G401.6 (cell line): ENCODE results near the gene CACNB1.

Experiments used
- FAIRE-seq: peaks from 2 replicates; lab custom pipeline; 2012; peaks lifted over from hg19 to GRCh38; lab: Jason Lieb, UNC

Gene CACNB1

DNA sequence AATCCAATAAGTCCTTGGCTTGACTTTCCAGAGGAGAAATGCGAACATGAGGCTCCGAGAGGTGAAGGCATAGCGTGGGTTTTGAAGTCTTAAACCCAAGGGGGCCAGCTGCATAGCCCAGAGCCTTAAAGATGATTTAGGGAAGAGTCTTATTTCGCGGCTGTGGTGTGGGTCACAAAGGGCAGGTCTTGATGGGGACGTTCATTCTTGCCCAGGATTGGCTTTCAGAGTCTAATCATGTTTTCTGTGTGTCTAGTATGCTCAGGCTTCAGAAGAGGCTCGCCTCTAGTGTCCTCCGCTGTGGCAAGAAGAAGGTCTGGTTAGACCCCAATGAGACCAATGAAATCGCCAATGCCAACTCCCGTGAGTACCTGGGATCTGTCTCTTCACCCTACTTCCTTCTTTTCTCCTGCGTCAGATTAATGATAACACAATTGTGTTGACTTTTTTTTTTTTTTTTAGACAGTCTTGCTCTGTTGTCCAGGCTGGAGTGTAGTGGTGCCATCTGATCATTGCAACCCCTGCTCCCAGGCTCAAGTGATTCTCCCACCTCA is 3.6 kb upstream of the CACNB1 start:
- no peak for FAIRE-seq

DNA sequence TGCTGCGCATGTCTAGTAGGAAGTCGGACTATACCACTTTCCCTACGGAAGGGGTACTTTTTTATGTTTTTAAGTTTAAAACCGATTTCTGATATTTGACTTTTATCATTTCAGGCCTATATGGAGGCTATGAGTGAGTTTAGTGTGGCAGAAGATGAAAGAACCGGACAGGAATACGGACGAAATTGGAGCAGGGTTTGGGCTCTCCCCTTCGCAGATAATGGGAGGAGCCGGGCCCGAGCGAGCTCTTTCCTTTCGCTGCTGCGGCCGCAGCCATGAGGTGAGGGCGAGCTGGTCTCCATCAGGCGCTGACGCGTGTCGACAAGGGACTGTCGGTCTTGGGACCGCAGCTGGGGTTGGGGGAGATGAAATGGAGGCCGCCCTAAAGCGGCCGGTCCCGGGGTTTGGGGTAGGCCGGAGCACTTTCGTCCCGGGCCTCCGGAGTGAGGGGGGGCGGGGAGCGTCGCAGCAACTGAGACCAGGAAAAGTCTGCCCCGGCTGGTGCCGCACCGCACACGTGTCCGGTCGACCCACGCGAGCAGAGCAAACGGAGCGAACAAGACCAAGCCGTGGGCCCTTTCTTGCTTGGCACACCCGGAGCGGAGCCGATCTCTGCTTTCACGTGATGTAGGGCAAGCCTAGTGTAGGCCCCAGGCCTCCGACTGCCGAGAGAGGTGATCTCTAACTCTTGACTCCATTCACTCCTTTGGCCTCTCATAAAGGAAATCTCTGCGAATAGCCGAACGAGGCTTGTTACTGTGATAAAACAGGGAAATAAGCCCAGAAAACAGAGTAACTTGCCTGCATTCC is 2.8 kb upstream of the CACNB1 start, which contains the start of gene RPL19:
TSS of gene RPL19 (plus strand) at position 214 of the 810 bp plus-strand sequence. CDS start at position 276, 62 bp downstream.
- no peak for FAIRE-seq

DNA sequence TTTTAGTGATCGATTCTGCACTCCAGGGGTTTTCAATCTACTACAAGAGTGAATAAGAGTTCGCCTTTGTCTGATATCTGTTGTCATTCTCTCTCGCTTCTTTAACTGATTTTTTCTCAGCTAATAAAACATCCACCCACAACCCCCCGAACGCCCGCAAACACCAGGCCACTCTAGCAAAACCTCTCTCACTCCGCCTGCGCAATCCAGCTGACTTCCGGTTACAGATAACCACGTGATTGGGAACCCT is 2.3 kb upstream of the CACNB1 start:
- peak; percentile 93 for FAIRE-seq

DNA sequence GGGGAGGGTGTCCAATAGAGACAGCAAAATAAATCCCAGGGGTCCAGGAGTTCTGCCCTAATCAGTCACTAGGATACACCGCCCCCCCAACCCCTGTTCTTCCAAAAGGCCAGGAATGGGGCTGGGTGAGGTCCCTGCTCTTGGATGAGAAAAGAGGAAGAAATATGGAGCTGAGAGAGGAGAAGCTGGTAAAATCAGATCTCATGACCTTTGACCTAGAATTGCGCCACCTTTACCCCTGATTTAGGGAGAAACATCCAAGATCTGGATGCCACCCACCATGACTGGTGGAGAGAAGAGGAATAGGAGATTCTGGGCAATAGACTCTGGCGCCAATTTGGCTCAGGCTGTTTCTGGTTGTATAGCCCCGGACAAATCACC is 707 bp upstream of the CACNB1 start:
- no peak for FAIRE-seq

DNA sequence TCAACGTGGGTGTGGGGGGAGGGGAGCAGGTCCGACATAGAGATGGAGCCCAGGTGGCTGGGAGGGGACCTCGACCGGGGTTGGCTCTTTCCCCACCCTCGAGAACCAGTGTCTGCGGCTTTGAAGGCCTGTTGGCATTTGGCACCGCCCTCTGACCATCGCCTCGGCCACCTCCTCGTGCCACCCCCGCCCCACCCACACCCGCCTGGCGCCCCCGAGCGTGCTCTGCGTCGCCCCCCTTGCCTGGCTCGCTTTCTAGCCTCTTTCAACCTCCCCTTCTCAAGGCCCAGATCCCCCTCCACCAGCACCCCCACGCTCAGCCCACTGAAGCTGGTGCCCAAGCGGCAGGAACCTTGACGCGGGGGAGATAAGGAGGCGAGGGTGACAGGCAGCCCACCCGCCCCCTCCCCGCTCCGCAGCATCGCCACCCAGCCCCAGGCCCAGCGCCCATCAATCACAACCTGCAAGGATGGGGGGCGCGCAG is 619 bp downstream of the CACNB1 start:
- FAIRE-seq, result no peak

DNA sequence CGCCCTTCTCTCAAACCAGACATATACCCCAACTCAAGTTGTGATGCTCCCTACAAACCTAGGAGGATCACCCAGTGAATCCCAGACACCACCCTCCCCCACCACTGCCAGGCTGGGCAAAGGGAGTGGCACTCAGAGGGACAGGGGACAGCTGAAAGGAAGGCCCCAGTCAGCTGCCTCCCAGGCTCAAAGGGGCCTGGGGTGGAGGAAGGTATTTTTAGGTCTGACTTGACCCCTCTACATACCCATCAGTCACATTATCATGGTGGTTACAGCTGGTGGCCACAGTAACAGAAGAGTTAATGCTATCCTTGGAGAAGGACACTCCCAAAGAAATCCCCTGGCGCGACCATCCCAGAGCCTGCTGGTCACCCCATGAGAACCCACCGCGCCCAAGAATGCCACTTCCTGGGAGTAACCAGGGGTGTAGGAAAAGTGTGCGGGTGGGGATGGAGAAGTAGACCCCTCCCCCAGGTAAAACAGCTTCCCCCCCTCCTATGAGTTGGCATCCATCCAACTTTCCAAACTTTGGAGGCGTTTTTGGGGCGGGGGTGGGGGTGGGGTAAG is 1.1 kb downstream of the CACNB1 start:
- FAIRE-seq, result no peak

DNA sequence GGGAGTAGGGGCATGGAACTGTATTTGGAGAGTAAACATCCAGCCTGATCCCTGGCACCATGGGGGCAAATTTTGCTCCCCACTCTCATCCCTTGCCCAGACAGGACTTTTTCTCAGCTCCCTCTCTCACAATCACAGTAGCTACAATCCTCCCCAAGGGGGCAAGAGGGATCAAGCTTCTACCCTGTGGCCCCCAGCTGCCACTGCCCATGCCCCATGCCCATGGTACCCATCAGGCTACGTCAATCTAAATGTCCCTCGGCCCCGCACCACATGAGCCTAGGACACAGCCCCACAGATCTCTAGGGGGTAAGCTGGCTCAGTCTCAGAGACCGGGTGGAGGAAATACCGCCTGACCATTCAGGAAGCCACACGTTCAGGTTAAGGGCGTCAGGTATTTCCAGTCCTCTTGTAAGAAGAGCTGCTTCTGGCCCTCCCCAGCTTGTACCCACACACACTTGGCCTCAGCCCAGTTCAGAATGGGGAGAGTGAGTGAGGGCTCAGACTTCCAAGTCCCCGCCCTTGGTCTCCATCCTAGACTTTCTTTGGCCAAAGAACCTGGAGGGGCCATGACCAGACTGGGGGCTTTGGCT is 1.8 kb downstream of the CACNB1 start:
- FAIRE-seq, result no peak

DNA sequence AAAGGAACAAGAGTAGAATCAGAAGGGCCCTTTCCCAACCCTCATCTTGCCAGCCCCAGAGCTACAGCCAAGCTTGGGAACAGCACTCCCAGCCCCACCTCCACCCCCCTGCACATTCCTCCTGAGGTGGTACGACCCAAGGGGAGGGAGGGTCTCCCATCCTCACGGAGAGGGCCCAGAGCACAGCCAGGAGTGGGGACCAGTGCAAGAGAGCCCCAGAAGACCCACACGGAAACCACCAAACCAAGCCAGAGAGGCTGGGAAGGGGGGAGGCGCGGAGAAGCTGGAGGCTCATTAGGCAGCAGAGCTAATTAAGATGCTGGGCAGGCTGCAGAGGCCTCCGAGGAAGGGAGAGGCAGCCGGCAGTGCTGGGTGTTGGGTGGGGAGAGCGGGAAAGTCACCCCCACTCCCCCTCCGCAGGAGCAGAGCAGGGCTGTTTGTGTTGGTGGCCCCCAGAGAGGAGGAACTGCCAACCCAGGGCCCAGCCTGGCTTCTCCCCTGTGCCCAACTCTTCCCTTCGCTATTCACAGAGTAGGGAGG is 2.4 kb downstream of the CACNB1 start:
- FAIRE-seq, result no peak

DNA sequence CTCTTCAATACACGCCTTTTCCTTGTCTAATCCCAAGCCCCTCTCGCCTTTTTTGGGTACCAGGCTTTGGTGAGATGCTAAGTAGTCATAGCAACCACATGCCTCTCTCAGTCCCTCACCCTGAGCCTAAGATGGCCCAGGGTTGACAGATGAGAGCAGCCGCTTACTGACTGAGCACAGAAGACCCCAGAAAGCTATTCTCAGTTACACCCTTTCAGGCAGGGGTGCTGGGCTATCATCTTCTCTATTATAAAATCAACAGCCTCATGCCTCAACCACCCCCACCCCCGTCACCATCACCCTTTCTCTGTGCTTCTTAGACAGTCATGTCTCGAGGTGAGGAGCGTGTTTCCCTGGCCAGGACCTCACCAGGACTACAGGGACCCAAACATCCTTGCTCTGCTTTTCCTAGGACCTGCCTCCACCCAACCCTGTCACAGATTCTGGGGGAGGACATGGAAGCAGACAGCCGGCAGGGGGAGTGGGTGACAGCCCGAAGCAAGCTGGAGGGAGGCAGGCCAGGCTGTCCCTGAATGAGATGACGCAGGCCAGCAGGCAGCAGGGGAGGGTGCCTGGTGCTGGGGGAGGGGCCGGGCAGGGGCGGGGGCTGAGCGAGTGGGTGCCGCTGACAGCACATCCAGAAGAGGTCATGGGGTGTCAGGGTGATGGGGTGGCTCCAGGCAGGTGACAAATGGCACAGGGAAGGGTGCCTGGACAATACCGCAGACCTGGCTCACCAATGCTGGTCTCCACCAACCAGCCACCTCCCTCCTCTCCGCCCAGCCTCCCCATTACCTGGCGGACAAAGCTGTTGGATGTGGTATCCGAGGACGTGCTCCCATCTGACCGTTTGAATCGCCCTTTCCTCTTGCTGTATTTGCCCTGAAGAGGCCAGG is 3.1 kb downstream of the CACNB1 start:
- no peak for FAIRE-seq

DNA sequence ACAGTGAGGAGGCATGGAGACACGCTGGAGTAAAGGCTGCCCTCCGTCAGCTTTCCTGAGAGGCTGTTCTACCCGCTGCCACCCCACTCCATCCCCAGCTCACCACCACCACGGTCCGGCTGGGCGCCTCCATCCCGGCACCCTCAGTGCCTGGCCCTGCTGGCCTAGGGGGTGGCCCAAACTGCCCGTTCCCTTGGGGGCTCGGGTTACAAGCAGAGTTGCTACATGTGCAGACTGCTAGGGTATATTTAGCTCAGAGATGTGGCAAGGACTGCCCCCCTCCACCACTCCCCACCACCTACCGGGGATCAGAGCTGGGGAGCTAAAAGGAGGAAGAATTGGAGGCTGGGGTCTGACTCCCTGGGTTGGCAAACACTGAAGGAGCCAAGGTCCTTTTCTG is 4.1 kb downstream of the CACNB1 start:
- no peak for FAIRE-seq

DNA sequence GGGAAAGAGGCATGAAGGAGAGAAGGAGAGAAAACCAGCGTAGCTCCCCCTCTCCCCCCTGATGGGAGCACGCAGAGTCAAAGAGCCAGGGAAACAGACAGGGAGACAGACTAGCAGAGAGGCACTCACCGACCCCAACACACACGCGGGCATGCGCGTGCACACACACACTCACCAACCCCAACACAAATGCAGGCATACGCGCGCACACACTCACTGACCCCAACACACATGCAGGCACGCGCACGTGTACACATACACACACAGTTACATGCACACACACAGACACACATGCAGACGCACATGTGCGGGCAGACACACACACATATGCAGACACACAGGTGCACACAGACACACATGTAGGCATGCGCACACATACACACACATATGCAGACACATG is 4.6 kb downstream of the CACNB1 start:
- no peak for FAIRE-seq

DNA sequence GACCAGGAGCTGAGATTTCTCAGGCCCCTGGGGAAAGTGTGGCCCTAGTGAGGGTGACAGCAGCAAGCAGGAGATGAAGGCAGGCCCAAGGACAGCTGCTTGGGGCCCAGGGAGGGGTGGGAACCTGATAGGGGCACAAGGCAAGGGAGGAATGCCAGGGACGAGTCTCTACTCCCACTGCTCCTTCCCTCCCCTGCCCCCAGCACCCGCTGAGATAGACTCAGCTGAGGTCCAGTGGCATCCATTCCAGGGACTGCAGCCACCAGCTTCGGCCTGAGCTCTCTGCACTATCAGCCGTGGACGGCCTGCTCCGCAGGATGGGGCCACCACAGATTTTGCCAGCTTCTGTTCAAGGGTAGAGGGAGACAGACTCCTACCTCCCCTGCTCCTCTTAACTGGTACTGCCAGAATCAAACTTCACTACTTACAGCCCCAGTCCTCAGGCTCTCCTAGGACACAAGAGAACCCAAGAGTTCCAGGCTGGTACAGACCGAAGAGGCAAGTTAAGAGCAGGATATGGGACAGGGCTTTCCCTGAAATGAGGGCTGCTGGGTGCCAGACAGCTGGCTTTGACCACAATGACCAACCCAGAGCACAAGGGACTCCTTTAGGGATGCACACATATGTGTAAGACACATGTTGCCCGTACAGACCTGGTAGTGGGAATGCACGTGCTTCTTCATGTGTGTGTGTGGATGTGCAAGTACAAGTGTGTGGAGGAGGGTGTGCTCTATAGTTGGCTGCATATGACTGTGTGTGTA is 5.5 kb downstream of the CACNB1 start:
- FAIRE-seq, result no peak

DNA sequence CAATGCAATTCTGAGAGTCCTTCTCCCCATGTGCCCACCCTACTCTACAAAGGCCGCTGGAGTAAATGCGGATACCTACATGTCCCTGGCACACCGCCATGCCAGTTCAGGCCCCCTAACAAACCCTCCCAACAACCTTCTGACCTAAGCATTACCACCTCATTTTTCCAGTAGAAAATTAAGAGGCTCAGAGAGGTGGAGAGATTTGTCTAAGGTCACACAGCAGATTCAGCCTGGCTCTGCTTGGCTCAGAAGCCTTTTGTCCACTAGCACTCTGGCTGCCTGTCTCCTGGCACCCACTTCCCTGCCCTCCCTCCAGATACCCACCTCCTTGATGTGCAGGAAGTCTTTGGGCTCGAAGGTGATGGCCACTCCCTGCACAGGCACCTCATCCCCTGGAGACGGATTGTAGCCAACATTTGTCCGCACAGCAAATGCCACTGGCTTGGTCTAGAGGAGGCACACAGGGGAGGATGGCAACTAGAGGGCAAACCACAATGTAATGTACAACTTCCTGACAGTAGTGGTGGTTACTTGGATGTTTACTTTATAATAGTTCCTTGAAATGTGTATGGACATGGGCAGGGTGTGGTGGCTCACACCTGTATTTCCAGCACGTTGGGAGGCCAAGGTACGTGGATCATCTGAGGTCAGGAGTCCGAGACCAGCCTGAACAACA is 10.2 kb downstream of the CACNB1 start:
- FAIRE-seq, result no peak

DNA sequence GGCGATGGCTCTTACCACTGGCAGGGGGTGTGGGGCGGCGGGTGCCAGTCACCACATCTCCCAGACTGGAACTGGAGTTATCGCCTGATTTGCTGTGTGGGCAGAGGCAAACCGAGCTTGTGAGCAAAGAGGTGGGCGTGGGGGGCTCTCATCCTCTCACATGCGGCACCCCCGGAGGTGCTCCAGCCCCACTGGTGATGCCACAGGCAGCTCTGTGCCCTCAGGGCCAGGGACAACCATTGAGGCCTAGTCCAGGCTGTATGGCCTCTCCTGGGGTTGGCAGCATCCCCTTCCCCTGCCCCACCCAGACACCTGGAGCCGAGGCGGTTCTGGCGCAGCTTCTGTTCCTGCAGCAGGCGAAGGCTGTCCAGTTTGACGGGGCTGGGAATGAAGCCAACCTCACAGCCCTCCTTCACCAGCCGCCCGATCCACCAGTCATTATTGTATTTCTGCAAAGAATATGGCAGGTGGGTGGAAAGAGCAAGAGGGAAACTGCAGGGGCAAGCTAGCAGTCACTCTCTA is 10.9 kb downstream of the CACNB1 start:
- FAIRE-seq, result no peak

DNA sequence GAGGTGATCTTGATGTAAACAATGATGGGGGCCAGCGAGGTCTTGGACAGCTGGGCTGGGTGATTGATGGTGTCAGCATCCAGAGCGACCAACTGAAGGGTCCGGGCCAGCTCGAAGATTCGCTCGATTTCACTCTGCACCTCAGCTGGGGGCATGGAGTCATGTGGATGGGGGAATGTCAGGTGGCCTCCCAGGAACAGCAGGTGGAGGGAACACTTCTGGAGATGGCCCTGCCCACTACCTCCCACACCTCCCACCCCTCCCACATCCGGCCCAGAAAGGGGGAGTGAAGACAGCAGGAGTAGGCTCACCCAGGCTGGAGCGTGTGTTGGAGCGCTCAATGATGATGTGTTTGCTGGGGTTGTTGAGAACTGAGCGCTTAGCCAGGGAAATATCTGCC is 13.7 kb downstream of the CACNB1 start:
- FAIRE-seq, result no peak

DNA sequence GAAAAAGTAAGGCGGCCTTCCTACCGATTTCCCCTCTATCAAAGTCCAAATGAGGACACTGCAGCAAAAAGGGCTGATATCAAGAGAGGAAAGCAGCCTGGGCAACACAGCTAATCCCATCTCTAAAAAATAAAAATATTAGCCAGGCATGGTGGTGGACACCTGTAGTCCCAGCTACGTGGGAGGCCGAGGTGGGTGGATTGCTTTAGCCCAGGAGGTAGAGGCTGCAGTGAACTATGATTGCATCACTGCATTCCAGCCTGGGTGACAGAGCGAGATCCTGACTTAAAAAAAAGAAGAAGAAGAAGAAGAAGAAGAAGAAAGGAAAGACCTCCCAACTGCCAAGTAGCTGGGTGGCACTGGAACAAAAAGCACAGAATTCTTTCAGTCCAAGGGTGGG is 14.4 kb downstream of the CACNB1 start:
- FAIRE-seq, result no peak

DNA sequence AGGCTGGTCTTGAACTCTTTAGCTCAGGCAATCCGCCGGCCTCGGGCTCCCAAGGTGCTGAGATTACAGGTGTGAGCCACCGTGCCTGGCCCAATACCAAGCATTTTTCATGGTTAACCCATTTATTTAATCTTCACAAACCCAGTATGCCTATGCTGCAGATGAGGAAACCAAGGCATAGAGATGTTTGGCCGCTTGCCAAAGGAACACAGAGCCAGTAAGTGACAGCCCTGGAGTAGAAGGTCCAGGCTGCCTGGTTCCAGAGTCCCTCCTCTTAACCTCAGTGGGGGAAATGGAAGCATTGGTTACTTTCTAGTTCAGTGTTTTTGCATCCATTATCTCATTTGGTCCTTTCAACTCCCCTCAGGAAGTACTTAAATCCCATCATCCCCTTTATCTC is 16.2 kb downstream of the CACNB1 start:
- no peak for FAIRE-seq

DNA sequence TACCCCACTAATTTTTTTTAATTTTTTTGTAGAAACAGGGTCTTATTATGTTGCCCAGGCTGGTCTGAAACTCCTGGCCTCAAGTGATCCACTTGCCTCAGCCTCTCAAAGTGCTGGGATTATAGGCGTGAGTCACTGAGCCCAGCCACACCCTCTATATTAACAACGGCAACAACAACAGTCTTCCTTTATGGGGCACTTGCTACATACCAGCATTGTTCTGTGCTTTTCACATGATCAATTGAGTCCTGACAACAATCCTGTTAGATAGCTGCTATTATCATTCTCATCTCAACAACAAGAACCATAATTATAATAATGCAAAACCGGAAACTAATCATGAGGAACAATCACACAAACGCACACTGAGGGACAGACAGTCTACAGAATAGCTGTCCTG is 18.9 kb downstream of the CACNB1 start:
- no peak for FAIRE-seq

DNA sequence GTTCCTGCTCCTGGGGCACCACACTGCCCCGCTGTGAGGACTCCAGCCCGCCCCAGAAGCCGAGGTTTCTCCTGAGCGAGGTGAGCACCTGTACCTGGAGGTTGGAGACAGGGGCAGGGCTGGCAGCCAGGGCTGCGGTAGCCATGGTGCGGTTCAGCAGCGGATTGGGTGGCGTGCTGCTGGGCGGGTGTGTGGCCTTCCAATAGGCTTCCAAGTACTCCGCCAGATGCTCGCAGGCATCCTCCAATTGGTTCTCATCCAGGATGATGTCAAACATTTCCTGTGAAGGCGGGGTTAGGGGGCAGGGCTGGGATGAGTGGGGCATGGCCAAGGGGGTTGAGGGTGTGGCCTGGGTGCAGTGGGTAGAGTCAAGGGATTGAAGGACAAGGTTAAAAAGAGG is 20.2 kb downstream of the CACNB1 start:
- peak; percentile 73 for FAIRE-seq

DNA sequence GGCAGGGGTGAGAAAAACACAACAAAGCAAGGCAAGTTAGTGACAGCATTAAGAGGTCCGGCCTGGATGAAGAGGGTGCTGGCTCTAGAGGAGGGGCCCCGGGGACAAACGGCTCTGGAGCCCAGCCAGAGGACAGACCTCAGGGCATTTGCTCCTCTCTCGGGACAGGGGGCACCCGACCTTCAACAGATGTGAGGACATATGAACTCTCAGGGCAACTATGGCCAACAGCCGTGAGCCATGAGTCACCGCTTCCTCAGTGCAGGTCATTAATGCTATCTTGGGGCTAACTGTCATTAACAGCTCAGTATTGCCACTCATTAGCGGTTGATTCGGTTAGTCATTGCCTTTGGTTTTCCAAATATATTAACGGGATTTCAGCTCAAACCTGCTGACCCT is 21.8 kb downstream of the CACNB1 start:
- FAIRE-seq, result no peak
